ENCODE data around the gene FYN. TPM values are rescaled to one million over a fixed set of nuclear protein-coding genes. Genes with fewer than 3 reads are reported as not detected.

Gene FYN
- total RNA-seq, 2 donors from 2014 or later, result 273 to 443 TPM

DNA sequence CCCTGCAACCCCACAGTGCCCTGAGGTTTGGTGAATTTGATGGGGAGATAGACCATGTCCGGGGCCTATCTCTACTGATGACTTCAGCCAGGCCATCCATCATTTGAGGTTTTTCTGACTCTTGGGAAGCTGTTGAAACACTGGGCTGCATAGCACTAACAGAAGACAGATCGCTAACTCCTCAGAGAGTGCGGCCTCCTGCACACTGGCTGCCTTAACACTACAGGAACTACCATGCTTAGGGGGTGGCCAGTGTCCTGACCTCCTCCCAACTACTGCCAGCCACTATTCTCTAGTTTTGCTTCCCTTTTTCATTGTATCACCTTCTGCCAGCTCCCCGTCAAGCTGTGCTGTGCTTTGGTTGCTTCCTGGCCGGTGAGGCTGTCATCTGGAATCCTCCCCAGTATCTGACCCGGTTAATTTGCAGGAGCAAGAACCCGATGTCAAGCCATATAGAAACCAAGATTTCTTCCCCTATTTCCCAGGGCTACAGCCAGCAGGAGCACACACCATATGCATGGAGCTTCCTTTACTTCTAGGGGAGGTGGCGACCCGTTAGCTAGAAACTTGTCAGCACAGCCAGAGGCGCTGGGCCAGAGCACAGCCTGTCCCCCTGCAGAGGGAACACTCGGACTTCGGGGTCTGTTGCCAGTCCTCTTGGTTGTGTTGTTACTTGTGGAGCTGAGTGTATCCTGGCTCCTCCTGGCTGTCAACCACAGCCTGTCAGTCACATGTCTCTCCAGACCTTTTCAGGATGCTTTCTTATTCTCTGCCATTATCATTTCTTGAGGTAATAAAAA lies 210.3 kb downstream of the FYN start:
- Mint-ChIP-seq H3K27ac (peak overlapping the region; percentile 36 to 44), H3K4me1 (ENCODE audit: low read depth in 2 of 2) (peaks cover 28 to 36% of the 10 kb centered on the region in 2 donors), H3K27me3 (no peaks in the 10 kb centered on the region), H3K4me3 (no peak overlapping the region), H3K36me3 (peaks cover 13% of the 10 kb centered on the region), H3K9me3 (no peaks in the 10 kb centered on the region)
- ATAC-seq (peak; percentile 48 to 59), DNase-seq (ENCODE audit: low spot score) (no peak)

DNA sequence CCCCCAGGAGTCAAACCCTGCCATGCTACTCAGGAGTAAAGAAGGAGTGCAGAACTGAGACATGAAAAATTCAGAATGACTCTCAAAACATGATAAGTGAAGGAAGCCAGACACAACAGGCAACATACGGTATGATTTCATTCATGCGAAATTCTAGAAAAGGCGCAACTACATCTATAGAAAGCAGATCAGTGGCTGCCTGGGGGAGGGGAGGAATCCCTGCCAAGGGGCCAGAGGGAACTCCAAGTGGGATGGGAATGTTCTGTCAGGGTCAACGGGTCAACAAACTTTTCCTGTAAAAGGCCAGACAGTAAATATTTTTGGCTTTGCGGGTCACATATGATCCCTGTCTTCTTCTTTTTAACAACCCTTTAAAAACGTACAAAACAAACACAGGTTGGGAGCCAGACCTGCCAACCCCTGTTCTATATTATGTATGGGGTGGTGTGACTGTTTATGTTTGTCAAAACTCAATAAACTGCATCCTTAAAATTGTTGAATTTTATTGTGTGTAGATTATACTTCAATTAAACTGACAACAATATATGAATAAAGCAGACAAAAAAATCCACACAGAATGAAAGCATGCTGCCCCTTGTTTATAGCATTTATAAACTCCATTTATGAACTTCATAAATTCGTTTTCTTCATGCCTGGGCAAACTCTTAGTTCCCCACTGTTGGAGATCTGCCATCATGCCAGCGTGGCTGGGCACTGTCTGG lies 211.0 kb downstream of the FYN start:
- ATAC-seq (no peak), DNase-seq (ENCODE audit: low spot score) (no peak)
- H3K27ac Mint-ChIP-seq, result peak overlapping the region; percentile 36 to 44
- H3K4me1 Mint-ChIP-seq (ENCODE audit: low read depth in 2 of 2), result peaks cover 20 to 29% of the 10 kb centered on the region in 2 donors
- H3K27me3 Mint-ChIP-seq, result no peaks in the 10 kb centered on the region
- H3K36me3 Mint-ChIP-seq, result peaks cover 6% of the 10 kb centered on the region
- no peaks in the 10 kb centered on the region for H3K9me3 Mint-ChIP-seq
- no peak overlapping the region for H3K4me3 Mint-ChIP-seq

DNA sequence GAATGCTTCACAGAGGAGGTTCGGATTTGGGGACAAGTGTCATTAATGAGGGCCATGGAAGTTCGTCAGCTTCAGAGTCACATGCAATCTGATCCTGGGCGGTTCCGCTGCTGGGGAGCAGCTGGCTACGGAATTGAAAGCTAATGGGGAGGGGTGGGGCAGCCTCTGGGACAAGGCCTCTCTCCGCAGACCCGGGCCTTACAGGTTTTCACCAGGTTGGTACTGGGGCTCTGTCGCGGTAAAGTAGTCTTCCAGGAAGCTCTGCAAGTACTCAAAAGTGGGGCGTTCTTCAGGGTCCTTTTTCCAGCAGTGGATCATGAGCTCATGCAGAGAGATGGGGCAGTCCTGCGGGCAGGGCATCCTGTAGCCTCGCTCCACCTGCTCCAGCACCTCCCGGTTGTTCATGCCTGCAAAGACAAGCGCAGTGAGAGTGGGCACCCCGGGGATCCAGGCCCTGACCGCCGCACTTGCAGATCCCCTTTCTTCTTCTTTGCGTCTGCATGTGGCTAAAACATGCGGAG lies 211.7 kb downstream of the FYN start:
- Mint-ChIP-seq H3K9me3 (no peaks in the 10 kb centered on the region), H3K4me1 (ENCODE audit: low read depth in 2 of 2) (peaks cover 16 to 24% of the 10 kb centered on the region in 2 donors), H3K27me3 (no peaks in the 10 kb centered on the region), H3K4me3 (no peak overlapping the region), H3K36me3 (no peaks in the 10 kb centered on the region), H3K27ac (no peak overlapping the region)
- no peak for DNase-seq (ENCODE audit: low spot score)
- no peak for ATAC-seq

DNA sequence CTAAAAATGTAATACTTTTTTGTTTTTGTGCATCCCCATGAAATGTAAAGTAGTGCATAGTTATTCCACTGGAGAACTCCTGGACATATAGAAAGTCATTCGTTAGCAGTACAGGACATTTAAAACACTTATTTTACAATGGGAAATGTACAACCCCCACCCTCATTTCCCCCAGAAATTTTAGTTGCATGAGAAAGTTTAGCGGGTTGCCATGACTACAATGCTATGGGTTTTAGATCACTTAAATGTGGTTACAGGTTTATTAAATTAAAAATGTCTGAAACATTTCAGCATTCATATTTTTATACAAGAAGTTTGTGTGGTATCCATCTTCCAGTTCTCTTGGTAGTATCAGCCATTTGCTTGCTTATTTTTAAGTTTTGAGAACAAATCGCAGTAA lies 212.7 kb downstream of the FYN start:
- Mint-ChIP-seq H3K4me3 (no peak overlapping the region), H3K4me1 (ENCODE audit: low read depth in 2 of 2) (peaks cover 20 to 27% of the 10 kb centered on the region in 2 donors), H3K27me3 (no peaks in the 10 kb centered on the region), H3K36me3 (no peaks in the 10 kb centered on the region), H3K27ac (peak overlapping the region in 1 of 2 donors; percentile 58), H3K9me3 (no peaks in the 10 kb centered on the region)
- ATAC-seq (no peak), DNase-seq (ENCODE audit: low spot score) (no peak)

DNA sequence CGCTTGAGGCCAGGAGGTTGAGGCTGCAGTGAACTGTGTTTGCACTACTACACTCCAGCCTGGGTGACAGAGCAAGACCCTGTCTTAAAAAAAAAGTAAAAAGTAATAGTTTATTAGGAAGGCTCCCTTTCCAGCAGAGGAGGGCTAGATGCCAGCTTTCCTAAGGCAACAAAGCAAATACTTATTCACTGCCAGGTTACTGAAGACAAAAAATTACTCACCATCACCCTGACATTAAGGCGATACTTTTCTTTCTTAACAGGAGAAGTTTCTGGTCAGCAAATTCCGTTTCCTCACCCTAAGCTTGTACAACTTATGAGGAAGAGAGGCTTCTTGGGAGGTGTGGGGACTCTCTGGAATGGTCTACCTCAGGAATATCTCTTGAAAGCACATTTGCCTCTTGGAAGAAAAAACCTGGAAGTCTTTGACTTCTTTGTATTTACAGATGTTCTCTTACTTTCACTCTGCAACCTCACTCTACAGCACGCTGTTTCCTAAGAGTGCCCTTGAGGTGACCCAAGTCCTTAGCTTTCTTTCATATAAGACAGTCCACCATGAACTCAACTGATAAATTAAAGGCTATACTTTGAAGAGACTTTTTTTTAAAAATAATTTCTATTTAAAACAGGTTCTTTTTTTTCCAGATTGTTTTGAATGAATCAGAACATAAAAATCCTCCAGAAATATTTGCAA lies 214.6 kb downstream of the FYN start:
- ATAC-seq (no peak), DNase-seq (ENCODE audit: low spot score) (no peak)
- Mint-ChIP-seq H3K4me3 (no peak overlapping the region), H3K4me1 (ENCODE audit: low read depth in 2 of 2) (peaks cover 12 to 14% of the 10 kb centered on the region in 2 donors), H3K36me3 (no peaks in the 10 kb centered on the region), H3K9me3 (no peaks in the 10 kb centered on the region), H3K27ac (no peak overlapping the region), H3K27me3 (no peaks in the 10 kb centered on the region)

DNA sequence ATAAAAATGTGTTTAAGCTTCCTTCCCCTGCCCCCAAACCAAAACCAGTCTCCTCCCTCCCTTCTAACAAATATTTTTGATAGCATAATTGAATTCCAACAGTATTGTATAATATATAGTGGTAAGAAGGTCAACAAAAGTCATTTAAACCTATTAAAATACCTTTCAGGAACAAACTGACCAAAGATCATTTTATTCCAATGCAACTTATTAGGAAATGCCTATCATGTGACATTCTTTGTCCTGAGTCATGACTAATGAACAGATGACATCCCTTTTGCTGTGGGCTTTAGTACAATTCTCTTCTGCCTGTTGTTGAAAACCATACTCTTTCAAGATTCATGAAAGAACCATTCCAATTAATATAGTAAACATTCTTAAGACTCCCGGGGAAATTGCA lies 216.1 kb downstream of the FYN start:
- no peak for DNase-seq (ENCODE audit: low spot score)
- Mint-ChIP-seq H3K27ac (peak overlapping the region in 1 of 2 donors; percentile 80), H3K4me3 (no peak overlapping the region), H3K9me3 (no peaks in the 10 kb centered on the region), H3K27me3 (no peaks in the 10 kb centered on the region), H3K36me3 (no peaks in the 10 kb centered on the region), H3K4me1 (ENCODE audit: low read depth in 2 of 2) (peaks cover 4 to 5% of the 10 kb centered on the region in 2 donors)
- ATAC-seq, result no peak

DNA sequence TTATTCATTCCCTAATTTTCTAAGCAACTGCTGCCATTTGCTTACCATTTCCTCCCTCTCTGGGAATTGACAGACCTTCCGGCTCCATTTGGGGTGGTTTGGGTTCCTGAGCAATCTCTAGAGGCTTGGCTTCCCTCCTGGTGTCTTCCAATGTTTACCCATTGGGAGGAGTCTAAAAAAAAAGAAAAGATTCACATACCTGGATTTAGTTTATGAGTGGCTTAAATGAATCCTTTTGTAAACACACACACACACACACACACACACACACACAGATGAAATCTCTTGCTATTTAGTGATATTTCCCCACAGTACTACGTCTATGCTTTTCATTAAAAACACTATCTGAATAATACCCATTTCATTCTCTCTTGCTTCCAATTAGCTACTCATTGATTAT lies 219.3 kb downstream of the FYN start:
- H3K27me3 Mint-ChIP-seq, result no peaks in the 10 kb centered on the region
- H3K27ac Mint-ChIP-seq, result no peak overlapping the region
- H3K36me3 Mint-ChIP-seq, result no peaks in the 10 kb centered on the region
- H3K4me3 Mint-ChIP-seq, result no peak overlapping the region
- ATAC-seq (no peak), DNase-seq (ENCODE audit: low spot score) (no peak)
- H3K9me3 Mint-ChIP-seq, result no peaks in the 10 kb centered on the region
- H3K4me1 Mint-ChIP-seq (ENCODE audit: low read depth in 2 of 2), result peaks cover 2 to 4% of the 10 kb centered on the region in 2 donors

DNA sequence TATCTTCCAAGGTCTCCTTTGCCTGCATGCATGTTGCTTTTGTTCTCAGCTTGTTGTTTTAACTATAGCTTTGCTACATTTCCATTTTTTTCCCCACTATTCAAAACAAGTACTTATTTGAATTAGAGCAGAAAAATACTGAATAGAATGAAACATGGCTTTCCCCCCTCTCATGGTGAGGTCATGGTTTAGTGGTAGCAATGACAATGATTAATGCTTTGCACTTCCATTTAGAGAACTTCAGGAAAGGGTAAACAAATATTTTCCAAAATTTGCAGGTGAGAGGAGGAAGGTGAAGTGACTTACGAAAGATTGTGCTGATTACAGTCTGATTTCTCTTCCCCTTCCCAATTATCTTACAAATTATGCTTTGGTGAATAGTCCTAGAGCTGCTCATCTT lies 219.8 kb downstream of the FYN start:
- H3K4me3 Mint-ChIP-seq, result no peak overlapping the region
- H3K4me1 Mint-ChIP-seq (ENCODE audit: low read depth in 2 of 2), result peaks cover 2 to 4% of the 10 kb centered on the region in 2 donors
- no peaks in the 10 kb centered on the region for H3K27me3 Mint-ChIP-seq
- H3K27ac Mint-ChIP-seq, result no peak overlapping the region
- DNase-seq (ENCODE audit: low spot score), result no peak
- no peaks in the 10 kb centered on the region for H3K36me3 Mint-ChIP-seq
- H3K9me3 Mint-ChIP-seq, result no peaks in the 10 kb centered on the region
- no peak for ATAC-seq

DNA sequence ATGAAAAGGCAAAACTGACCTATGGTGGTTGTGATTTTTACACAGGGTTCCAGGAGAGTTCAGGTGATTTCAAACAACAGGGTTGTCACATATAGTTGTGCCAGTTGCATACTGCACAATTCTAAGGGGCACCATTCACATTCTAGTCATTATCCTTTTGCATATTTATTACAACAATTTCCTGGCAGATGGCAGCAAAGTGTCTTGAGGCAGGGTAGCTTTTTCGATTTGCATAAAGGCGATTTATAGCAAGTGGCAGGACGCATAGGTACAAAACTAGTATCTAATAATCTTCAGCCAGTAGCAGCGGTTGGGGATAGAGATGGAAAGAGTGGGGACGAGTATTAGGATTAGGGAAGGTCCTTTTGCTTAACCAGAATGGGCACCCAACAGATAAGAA lies 221.1 kb downstream of the FYN start:
- Mint-ChIP-seq H3K9me3 (no peaks in the 10 kb centered on the region), H3K4me1 (ENCODE audit: low read depth in 2 of 2) (peaks cover 2 to 4% of the 10 kb centered on the region in 2 donors), H3K27ac (no peak overlapping the region), H3K27me3 (no peaks in the 10 kb centered on the region), H3K36me3 (no peaks in the 10 kb centered on the region), H3K4me3 (no peak overlapping the region)
- DNase-seq (ENCODE audit: low spot score) (no peak), ATAC-seq (no peak)

DNA sequence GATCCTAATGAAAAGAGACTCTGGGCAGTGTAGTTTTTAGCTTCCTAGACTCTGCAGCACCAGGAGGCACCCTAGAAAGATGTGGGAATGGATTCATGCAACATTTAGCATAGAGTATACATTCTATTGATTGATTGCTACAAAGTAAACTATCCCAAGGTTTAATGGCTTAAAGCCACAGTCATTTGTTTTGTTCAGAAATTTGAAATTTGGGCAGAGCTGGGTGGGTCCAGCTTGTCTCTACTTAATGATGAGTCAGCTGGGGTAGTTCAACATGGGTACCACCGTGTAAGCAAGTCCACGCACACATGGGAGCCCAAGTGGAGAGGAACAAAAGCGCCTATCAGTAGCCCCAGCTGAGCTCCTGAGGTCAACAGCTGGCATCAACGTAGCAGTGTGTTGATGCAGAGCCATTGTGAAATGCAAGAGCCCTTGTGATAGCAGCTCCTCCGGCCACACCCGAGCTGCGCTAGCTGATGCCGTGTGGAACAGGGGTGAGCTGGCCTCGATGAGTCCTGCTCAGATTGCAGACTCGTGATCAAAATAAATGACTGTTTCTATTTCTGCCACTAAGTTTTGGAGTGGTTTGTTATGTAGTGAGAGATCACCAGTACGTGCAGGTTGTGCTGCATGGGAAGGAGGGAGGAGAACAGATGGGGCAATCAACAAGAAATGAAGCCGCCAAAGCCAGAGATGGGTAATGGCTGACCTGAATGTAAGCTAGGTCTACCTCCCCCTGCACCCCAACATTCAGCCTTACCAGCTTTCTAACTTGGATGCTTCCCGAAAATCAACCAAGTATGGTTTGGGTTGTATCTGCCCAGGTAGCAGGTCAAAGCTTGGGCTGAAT lies 221.8 kb downstream of the FYN start:
- no peaks in the 10 kb centered on the region for H3K27me3 Mint-ChIP-seq
- H3K4me3 Mint-ChIP-seq, result no peak overlapping the region
- no peaks in the 10 kb centered on the region for H3K9me3 Mint-ChIP-seq
- H3K27ac Mint-ChIP-seq, result no peak overlapping the region
- H3K36me3 Mint-ChIP-seq, result no peaks in the 10 kb centered on the region
- DNase-seq (ENCODE audit: low spot score) (no peak), ATAC-seq (no peak)
- H3K4me1 Mint-ChIP-seq (ENCODE audit: low read depth in 2 of 2), result peaks cover 2% of the 10 kb centered on the region in 2 donors

DNA sequence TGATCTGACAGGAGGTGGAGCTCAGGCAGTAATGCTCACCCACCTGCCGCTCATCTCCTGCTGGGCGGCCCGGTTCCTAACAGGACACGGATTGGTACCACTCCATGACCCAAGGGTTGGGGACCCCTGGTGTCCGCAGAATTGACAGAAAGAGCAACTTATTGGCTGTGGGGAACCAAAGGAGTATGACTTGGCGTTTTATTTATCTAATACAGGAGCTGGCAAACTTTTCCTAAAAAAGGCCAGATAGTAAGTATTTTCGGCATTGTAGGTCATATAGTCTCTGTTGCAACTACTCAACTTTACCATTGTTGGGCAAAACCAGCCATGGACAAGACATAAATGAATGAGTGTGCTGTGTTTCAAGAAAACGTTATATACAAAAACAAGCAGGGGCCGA lies 223.2 kb downstream of the FYN start:
- no peaks in the 10 kb centered on the region for H3K4me1 Mint-ChIP-seq (ENCODE audit: low read depth in 2 of 2)
- no peaks in the 10 kb centered on the region for H3K36me3 Mint-ChIP-seq
- no peak for DNase-seq (ENCODE audit: low spot score)
- no peaks in the 10 kb centered on the region for H3K9me3 Mint-ChIP-seq
- H3K4me3 Mint-ChIP-seq, result no peak overlapping the region
- peak overlapping the region in 1 of 2 donors; percentile 51 for H3K27ac Mint-ChIP-seq
- no peaks in the 10 kb centered on the region for H3K27me3 Mint-ChIP-seq
- no peak for ATAC-seq

DNA sequence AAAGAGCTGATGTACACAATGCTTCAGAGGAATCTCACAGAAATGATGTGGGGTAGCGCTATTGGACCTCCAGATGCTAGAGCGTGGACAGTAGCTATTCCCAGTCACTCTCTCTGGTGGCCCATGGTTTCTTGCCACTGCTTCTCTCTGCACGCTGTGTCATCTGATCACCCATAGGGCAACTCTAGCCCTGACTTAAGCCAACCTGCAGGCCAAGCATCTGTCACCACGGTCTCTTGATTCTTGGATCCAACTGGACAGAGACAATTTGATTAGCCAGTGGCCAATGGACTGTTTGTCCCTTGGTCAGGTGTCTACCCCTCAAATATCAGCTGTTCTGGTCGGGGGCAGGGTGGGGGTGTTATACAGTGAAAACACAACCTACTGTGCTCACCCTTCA lies 225.2 kb downstream of the FYN start:
- DNase-seq (ENCODE audit: low spot score) (no peak), ATAC-seq (no peak)
- H3K4me1 Mint-ChIP-seq (ENCODE audit: low read depth in 2 of 2), result no peaks in the 10 kb centered on the region
- no peak overlapping the region for H3K27ac Mint-ChIP-seq
- no peak overlapping the region for H3K4me3 Mint-ChIP-seq
- no peaks in the 10 kb centered on the region for H3K36me3 Mint-ChIP-seq
- H3K27me3 Mint-ChIP-seq, result no peaks in the 10 kb centered on the region
- no peaks in the 10 kb centered on the region for H3K9me3 Mint-ChIP-seq

DNA sequence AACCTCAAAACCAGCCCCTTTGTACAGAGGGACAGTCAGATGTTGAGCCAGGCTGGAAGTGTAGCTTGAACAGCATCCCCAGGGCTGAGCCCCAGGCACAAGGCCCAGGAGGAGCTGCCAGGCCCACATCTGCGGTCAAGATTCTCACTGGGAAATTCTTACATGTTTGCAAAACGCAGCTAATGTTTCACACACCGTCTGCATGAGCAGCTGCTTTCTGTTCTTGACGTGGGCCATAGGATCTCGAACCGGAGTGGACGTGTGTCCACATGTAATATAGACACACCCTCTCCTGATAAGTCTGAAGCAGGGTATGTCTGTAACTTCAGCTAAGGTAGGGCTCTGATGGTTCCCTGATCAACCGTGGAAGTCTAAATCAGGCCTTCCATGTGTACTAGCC lies 226.3 kb downstream of the FYN start:
- Mint-ChIP-seq H3K4me1 (ENCODE audit: low read depth in 2 of 2) (no peaks in the 10 kb centered on the region), H3K4me3 (no peak overlapping the region)

More for the DNA sequence above, 226.3 kb downstream of the FYN start:
- DNase-seq (ENCODE audit: low spot score) (no peak), ATAC-seq (no peak)
- no peaks in the 10 kb centered on the region for H3K36me3 Mint-ChIP-seq
- no peak overlapping the region for H3K27ac Mint-ChIP-seq
- H3K9me3 Mint-ChIP-seq, result no peaks in the 10 kb centered on the region
- H3K27me3 Mint-ChIP-seq, result no peaks in the 10 kb centered on the region
